ENCODE data around the gene FRK.

The FRK gene

GRCh38 chr6:116015983-116016382 lies 44.7 kb downstream of the FRK start:
- FAIRE-seq (no peak), DNase-seq (ENCODE audit: insufficient read length, low spot score) (no peak)
- no peak for TF ChIP-seq CTCF (IDR thresholded peaks at IDR 0.05; ENCODE audit: insufficient read depth, missing control alignments)

GRCh38 chr6:116015561-116015960 lies 45.1 kb downstream of the FRK start:
- DNase-seq (ENCODE audit: insufficient read length, low spot score) (no peak), FAIRE-seq (no peak)
- TF ChIP-seq CTCF (IDR thresholded peaks at IDR 0.05; ENCODE audit: insufficient read depth, missing control alignments) = no peak

GRCh38 chr6:116012951-116013350 lies 47.7 kb downstream of the FRK start:
- no peak for FAIRE-seq
- DNase-seq (ENCODE audit: insufficient read length, low spot score) = no peak
- TF ChIP-seq CTCF (IDR thresholded peaks at IDR 0.05; ENCODE audit: insufficient read depth, missing control alignments) = no peak

- no peak for TF ChIP-seq CTCF (IDR thresholded peaks at IDR 0.05; ENCODE audit: insufficient read depth, missing control alignments)
- FAIRE-seq (no peak), DNase-seq (ENCODE audit: insufficient read length, low spot score) (no peak)
Observed at GRCh38 chr6:116012471-116012949, 48.2 kb downstream of the FRK start.

GRCh38 chr6:116011520-116011919 lies 49.2 kb downstream of the FRK start:
- no peak for FAIRE-seq
- no peak for DNase-seq (ENCODE audit: insufficient read length, low spot score)
- TF ChIP-seq CTCF (IDR thresholded peaks at IDR 0.05; ENCODE audit: insufficient read depth, missing control alignments) = no peak

GRCh38 chr6:116010790-116011401 lies 49.8 kb downstream of the FRK start:
- DNase-seq (ENCODE audit: insufficient read length, low spot score) (no peak), FAIRE-seq (peak; percentile 72)
- peak; percentile 89 for TF ChIP-seq CTCF (IDR thresholded peaks at IDR 0.05; ENCODE audit: insufficient read depth, missing control alignments)

GRCh38 chr6:116010386-116010785 lies 50.3 kb downstream of the FRK start:
- no peak for FAIRE-seq
- DNase-seq (ENCODE audit: insufficient read length, low spot score) = no peak
- TF ChIP-seq CTCF (IDR thresholded peaks at IDR 0.05; ENCODE audit: insufficient read depth, missing control alignments) = no peak
